ENCODE data around the gene SIGLEC7.

- TF ChIP-seq, protein P1, sequence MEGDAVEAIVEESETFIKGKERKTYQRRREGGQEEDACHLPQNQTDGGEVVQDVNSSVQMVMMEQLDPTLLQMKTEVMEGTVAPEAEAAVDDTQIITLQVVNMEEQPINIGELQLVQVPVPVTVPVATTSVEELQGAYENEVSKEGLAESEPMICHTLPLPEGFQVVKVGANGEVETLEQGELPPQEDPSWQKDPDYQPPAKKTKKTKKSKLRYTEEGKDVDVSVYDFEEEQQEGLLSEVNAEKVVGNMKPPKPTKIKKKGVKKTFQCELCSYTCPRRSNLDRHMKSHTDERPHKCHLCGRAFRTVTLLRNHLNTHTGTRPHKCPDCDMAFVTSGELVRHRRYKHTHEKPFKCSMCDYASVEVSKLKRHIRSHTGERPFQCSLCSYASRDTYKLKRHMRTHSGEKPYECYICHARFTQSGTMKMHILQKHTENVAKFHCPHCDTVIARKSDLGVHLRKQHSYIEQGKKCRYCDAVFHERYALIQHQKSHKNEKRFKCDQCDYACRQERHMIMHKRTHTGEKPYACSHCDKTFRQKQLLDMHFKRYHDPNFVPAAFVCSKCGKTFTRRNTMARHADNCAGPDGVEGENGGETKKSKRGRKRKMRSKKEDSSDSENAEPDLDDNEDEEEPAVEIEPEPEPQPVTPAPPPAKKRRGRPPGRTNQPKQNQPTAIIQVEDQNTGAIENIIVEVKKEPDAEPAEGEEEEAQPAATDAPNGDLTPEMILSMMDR (IDR thresholded peaks at IDR 0.05; ENCODE audit: insufficient read depth, low read depth, low read length): no peak
- TF ChIP-seq EZH2 (IDR thresholded peaks at IDR 0.05; ENCODE audit: insufficient read depth, low read length): no peak
Measured at GRCh38 chr19:51119611-51120010, 22.5 kb upstream of the SIGLEC7 start.

Data from astrocyte (in vitro differentiated cells and primary cell).